OCI-LY7 (cell line): ENCODE measurements around the gene HABP4. TPM values are rescaled to one million over a fixed set of nuclear protein-coding genes. Genes with fewer than 3 reads are reported as not detected.

Experiments
- BruUV-seq: library from RNA; stranded (reverse); fragments of 400-500 nt; replicated peaks from 2 replicates; lab custom pipeline; 2021; lab: Mats Ljungman, UMichigan
- CTCF ChIA-PET: fragments of 300-600 bp; sonication (Branson Sonifier 250); formaldehyde crosslinking; loops from one replicate; lab custom pipeline; 2022; ENCODE audit warnings: antibody characterized with exemption; ENCODE audit not compliant: unreplicated experiment; lab: Charles Lee
- POLR2A ChIA-PET: fragments of 300-600 bp; sonication (Branson Sonifier 250); formaldehyde crosslinking; loops from one replicate; lab custom pipeline; 2022; ENCODE audit warnings: antibody characterized with exemption; lab: Charles Lee
- DNase-seq: peaks from one replicate; pipeline ENCODE4 v3.0.0-alpha.2; 2015; ENCODE audit warnings: low spot score
- H2AFZ ChIP-seq: fragments of 200-600 bp; sonication (generic), shearing (Covaris generic); 2 replicates; pipeline ENCODE4 v1.6.1; 2014; ENCODE audit warnings: mild to moderate bottlenecking, antibody characterized with exemption, low read length, moderate library complexity
- H3K27ac ChIP-seq: fragments of 200-600 bp; sonication (generic); 2 replicates; pipeline ENCODE4 v1.5.1; 2014; ENCODE audit warnings: mixed run types, low read depth, mild to moderate bottlenecking, moderate library complexity, low read length, inconsistent platforms; ENCODE audit not compliant: poor library complexity, severe bottlenecking
- H3K36me3 ChIP-seq: fragments of 200-600 bp; sonication (generic); 2 replicates; pipeline ENCODE4 v1.6.1; 2014; ENCODE audit warnings: mild to moderate bottlenecking, antibody characterized with exemption, low read length, moderate library complexity, mixed read lengths; ENCODE audit not compliant: insufficient read depth
- H3K4me1 ChIP-seq: fragments of 200-600 bp; sonication (generic); 2 replicates; pipeline ENCODE4 v1.5.1; 2014; ENCODE audit warnings: mild to moderate bottlenecking, low read length; ENCODE audit not compliant: insufficient read depth, poor library complexity, severe bottlenecking
- H3K4me2 ChIP-seq: fragments of 200-600 bp; sonication (generic); 2 replicates; pipeline ENCODE4 v1.6.1; 2014; ENCODE audit warnings: mild to moderate bottlenecking, low read length
- H3K4me3 ChIP-seq: fragments of 200-600 bp; sonication (generic); 2 replicates; pipeline ENCODE4 v1.5.1; 2014; ENCODE audit warnings: mild to moderate bottlenecking, low read depth, low read length; ENCODE audit not compliant: poor library complexity, severe bottlenecking
- H3K79me2 ChIP-seq: fragments of 200-600 bp; sonication (generic); 2 replicates; pipeline ENCODE4 v1.6.1; 2016; ENCODE audit warnings: low read depth, mild to moderate bottlenecking, low read length, moderate library complexity, mixed read lengths; ENCODE audit not compliant: insufficient read depth
- H3K9me2 ChIP-seq: fragments of 200-600 bp; sonication (generic); 2 replicates; pipeline ENCODE4 v1.6.1; 2016; ENCODE audit warnings: mild to moderate bottlenecking, low read length, mixed read lengths; ENCODE audit not compliant: insufficient read depth
- H3K9me3 ChIP-seq: fragments of 200-600 bp; sonication (generic); 2 replicates; pipeline ENCODE4 v1.6.1; 2014; ENCODE audit warnings: mild to moderate bottlenecking, mixed run types, low read length, mixed read lengths
- H4K20me1 ChIP-seq: fragments of 200-600 bp; sonication (generic); 2 replicates; pipeline ENCODE4 v1.6.1; 2014; ENCODE audit warnings: mild to moderate bottlenecking, antibody characterized with exemption, low read length, moderate library complexity, mixed read lengths; ENCODE audit not compliant: insufficient read depth
- CTCF ChIP-seq: fragments of 200-600 bp; sonication (generic); conservative IDR thresholded peaks from 2 replicates; pipeline ENCODE4 v1.5.1; 2014; ENCODE audit warnings: mild to moderate bottlenecking, antibody characterized with exemption, low read length, moderate library complexity, mixed read lengths
- EZH2phosphoT487 ChIP-seq: fragments of 200-600 bp; sonication (generic); IDR thresholded peaks from 2 replicates; pipeline ENCODE4 v1.6.1; 2018; ENCODE audit warnings: low read depth, borderline replicate concordance, mild to moderate bottlenecking, mixed run types, antibody characterized with exemption, low read length, moderate library complexity, mixed read lengths
- intact Hi-C: fragments of 100-400 bp; cut with micrococcal nuclease; formaldehyde crosslinking; loops from one replicate; pipeline ENCODE4 v1.10.0; 2022; ENCODE audit not compliant: unreplicated experiment
- total RNA-seq, 2 experiments: library from RNA; depleted of rRNA in 1 of 2; stranded (reverse); fragments of >200 nt in 1 of 2; shearing (Covaris generic) in 1 of 2; gene quantifications; 2 replicates each; pipeline ENCODE4 v1.2.3, GENCODE V29; 2014 to 2022

HABP4 gene
- total RNA-seq, 2 experiments from 2014 or later = 6.0 to 11.0 TPM

- intact Hi-C loops = no loop called here
- no peaks in the 10 kb centered on the region for H4K20me1 ChIP-seq
- no peaks in the 10 kb centered on the region for H3K9me3 ChIP-seq
- POLR2A ChIA-PET = interaction anchor here (0.9 kb wide), 1 partner anchor 329 kb away, joined by 3 read pairs; no protein-coding TSS in a partner anchor
- no peaks in the 10 kb centered on the region for H3K36me3 ChIP-seq
- BruUV-seq = no TSS peak
- H3K4me3 ChIP-seq = no peak overlapping the region
- no peak overlapping the region for H3K27ac ChIP-seq
- no peaks in the 10 kb centered on the region for H3K79me2 ChIP-seq
- H3K4me1 ChIP-seq = no peaks in the 10 kb centered on the region
- H3K9me2 ChIP-seq = no peaks in the 10 kb centered on the region
- CTCF ChIA-PET = no interaction called here
- no peak for DNase-seq
- H2AFZ ChIP-seq = no peak overlapping the region
- H3K4me2 ChIP-seq = no peak overlapping the region
- TF ChIP-seq EZH2phosphoT487 (no peak), CTCF (no peak)
Measured at GRCh38 chr9:96460470-96460869, 10.5 kb downstream of the HABP4 start.

- ChIA-PET POLR2A (interaction anchor here (0.9 kb wide), 1 partner anchor 329 kb away, joined by 3 read pairs; no protein-coding TSS in a partner anchor), CTCF (no interaction called here)
- no TSS peak for BruUV-seq
- Histone ChIP-seq H4K20me1 (no peaks in the 10 kb centered on the region), H3K27ac (no peak overlapping the region), H3K9me3 (no peaks in the 10 kb centered on the region), H2AFZ (no peak overlapping the region), H3K4me1 (no peaks in the 10 kb centered on the region), H3K4me2 (no peak overlapping the region), H3K36me3 (no peaks in the 10 kb centered on the region), H3K79me2 (no peaks in the 10 kb centered on the region), H3K4me3 (no peak overlapping the region), H3K9me2 (no peaks in the 10 kb centered on the region)
- intact Hi-C loops = no loop called here
- DNase-seq = no peak
- TF ChIP-seq CTCF (no peak), EZH2phosphoT487 (no peak)
Measured at GRCh38 chr9:96460882-96461281, 10.9 kb downstream of the HABP4 start.

- no peaks in the 10 kb centered on the region for H3K9me2 ChIP-seq
- H3K4me2 ChIP-seq = no peak overlapping the region
- ChIA-PET POLR2A (interaction anchor here (0.9 kb wide), 1 partner anchor 328 kb away, joined by 3 read pairs; no protein-coding TSS in a partner anchor), CTCF (no interaction called here)
- intact Hi-C loops = no loop called here
- no peak overlapping the region for H3K27ac ChIP-seq
- TSS peak; percentile 54 for BruUV-seq
- H3K36me3 ChIP-seq = no peaks in the 10 kb centered on the region
- no peaks in the 10 kb centered on the region for H3K9me3 ChIP-seq
- H2AFZ ChIP-seq = no peak overlapping the region
- no peaks in the 10 kb centered on the region for H4K20me1 ChIP-seq
- TF ChIP-seq EZH2phosphoT487 (no peak), CTCF (no peak)
- no peak for DNase-seq
- H3K79me2 ChIP-seq = no peaks in the 10 kb centered on the region
- no peaks in the 10 kb centered on the region for H3K4me1 ChIP-seq
- no peak overlapping the region for H3K4me3 ChIP-seq
Measured at GRCh38 chr9:96461336-96461735, 11.4 kb downstream of the HABP4 start.
